Measurements from ENCODE around the gene REX1BD. TPM values are rescaled to one million over a fixed set of nuclear protein-coding genes. Genes with fewer than 3 reads are reported as not detected.
A peak's percentile ranks its signal among the peaks of the same experiment; 100 is the strongest.

Gene REX1BD
- total RNA-seq, 1 experiment from 2014 or later: 61.4 TPM

DNA sequence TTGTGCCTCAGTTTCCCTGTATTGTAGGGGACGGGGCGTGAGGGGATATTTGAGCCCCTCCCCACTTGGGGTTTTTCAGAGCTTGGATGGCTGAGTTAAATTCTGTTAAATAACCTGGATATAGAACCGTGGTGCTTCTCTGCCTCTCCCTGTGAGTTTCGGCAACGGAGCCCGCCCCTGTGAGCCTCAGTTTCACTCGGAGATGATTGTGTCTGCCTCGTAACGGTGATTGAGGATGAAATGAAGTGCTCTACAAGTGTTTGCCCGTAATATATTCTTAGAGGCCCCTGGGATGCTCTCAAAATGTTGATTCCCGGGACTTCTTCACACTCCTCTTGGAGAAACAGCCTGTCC lies 30.4 kb upstream of the REX1BD start:
- intact Hi-C loops (cut with micrococcal nuclease; ENCODE audit: unreplicated experiment): no loop called here
- ChIA-PET CTCF (interaction anchor here (0.6 to 1.0 kb wide), 4 partner anchors 15 to 289 kb away, joined by 3 to 10 read pairs (median 4); partner anchors contain the start of gene ELL), POLR2A (ENCODE audit: low non-redundant PET) (no interaction called here)
- Histone ChIP-seq H3K4me1 (ENCODE audit: insufficient read depth, low read length, poor library complexity, severe bottlenecking) (peaks cover 4% of the 10 kb centered on the region), H3K4me3 (ENCODE audit: low read depth, low read length, poor library complexity, severe bottlenecking) (peak overlapping the region; percentile 87), H3K27me3 (replicated peaks; ENCODE audit: insufficient read depth, low read depth, low read length, poor library complexity) (no peaks in the 10 kb centered on the region), H3K27ac (ENCODE audit: low read depth, low read length, poor library complexity, severe bottlenecking) (peak overlapping the region; percentile 85), H3K9me3 (ENCODE audit: low read depth, low read length, poor library complexity, severe bottlenecking) (no peaks in the 10 kb centered on the region), H3K36me3 (ENCODE audit: insufficient read depth, low read length, poor library complexity, severe bottlenecking) (peaks cover 15% of the 10 kb centered on the region)
- TF ChIP-seq, protein P1, sequence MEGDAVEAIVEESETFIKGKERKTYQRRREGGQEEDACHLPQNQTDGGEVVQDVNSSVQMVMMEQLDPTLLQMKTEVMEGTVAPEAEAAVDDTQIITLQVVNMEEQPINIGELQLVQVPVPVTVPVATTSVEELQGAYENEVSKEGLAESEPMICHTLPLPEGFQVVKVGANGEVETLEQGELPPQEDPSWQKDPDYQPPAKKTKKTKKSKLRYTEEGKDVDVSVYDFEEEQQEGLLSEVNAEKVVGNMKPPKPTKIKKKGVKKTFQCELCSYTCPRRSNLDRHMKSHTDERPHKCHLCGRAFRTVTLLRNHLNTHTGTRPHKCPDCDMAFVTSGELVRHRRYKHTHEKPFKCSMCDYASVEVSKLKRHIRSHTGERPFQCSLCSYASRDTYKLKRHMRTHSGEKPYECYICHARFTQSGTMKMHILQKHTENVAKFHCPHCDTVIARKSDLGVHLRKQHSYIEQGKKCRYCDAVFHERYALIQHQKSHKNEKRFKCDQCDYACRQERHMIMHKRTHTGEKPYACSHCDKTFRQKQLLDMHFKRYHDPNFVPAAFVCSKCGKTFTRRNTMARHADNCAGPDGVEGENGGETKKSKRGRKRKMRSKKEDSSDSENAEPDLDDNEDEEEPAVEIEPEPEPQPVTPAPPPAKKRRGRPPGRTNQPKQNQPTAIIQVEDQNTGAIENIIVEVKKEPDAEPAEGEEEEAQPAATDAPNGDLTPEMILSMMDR (conservative IDR thresholded peaks at IDR 0.05; ENCODE audit: low read depth, low read length): no peak
- no peak for TF ChIP-seq EZH2 (IDR thresholded peaks at IDR 0.05; ENCODE audit: borderline replicate concordance, low read depth, low read length, poor library complexity, severe bottlenecking)
- no TSS peak for BruUV-seq (replicated peaks)
- no peak for DNase-seq (ENCODE audit: low spot score)

DNA sequence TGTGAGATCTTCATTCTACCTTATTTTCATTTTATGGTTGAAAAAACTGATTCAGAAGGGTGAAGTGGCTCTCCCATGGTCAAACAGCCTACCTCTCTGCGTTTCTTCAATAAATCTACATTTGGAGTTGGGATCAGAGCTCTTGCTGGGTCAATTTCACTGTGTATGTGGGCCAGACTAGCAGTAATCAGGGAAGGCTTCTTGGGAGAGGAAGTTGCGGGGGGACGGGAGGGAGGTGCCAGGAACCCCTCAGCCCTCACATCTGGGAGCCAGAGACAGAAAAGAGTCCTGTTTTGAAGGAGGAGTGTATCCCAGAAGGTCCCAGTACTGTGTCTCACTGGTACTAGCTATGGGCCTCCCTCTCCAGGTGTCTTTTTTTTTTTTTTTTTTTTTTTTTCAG lies 30.0 kb upstream of the REX1BD start:
- Histone ChIP-seq H3K27ac (ENCODE audit: low read depth, low read length, poor library complexity, severe bottlenecking) (peak overlapping the region; percentile 85), H3K9me3 (ENCODE audit: low read depth, low read length, poor library complexity, severe bottlenecking) (no peaks in the 10 kb centered on the region), H3K36me3 (ENCODE audit: insufficient read depth, low read length, poor library complexity, severe bottlenecking) (peaks cover 18% of the 10 kb centered on the region), H3K4me3 (ENCODE audit: low read depth, low read length, poor library complexity, severe bottlenecking) (peak overlapping the region; percentile 87), H3K27me3 (replicated peaks; ENCODE audit: insufficient read depth, low read depth, low read length, poor library complexity) (no peaks in the 10 kb centered on the region), H3K4me1 (ENCODE audit: insufficient read depth, low read length, poor library complexity, severe bottlenecking) (peaks cover 4% of the 10 kb centered on the region)
- no TSS peak for BruUV-seq (replicated peaks)
- ChIA-PET CTCF (interaction anchor here (0.6 to 0.8 kb wide), 3 partner anchors 16 to 110 kb away, joined by 3 to 10 read pairs (median 6); partner anchors contain the start of gene ELL), POLR2A (ENCODE audit: low non-redundant PET) (no interaction called here)
- intact Hi-C loops (cut with micrococcal nuclease; ENCODE audit: unreplicated experiment): no loop called here
- TF ChIP-seq, protein P1 (conservative IDR thresholded peaks at IDR 0.05; ENCODE audit: low read depth, low read length): no peak
- TF ChIP-seq EZH2 (IDR thresholded peaks at IDR 0.05; ENCODE audit: borderline replicate concordance, low read depth, low read length, poor library complexity, severe bottlenecking): no peak
- DNase-seq (ENCODE audit: low spot score): no peak

DNA sequence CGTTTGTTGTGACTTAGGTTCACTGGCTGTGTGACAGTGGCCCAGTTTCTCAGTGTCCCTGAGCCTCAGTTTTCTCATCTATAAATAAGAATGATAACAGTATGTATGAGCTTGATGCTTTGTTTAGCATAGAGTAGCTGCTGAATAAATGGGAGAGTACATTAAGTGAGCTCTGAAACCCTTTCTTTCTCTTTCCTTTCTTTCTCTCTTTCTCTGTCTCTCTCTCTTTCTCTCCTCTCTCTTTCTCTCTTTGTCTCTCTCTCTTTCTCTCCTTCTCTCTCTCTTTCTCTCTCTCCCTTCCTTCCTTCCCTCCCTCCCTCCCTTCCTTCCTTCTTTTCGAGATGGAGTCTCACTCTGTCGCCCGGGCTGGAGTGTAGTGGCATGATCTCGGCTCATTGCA lies 28.9 kb upstream of the REX1BD start:
- no peak overlapping the region for H3K4me3 ChIP-seq (ENCODE audit: low read depth, low read length, poor library complexity, severe bottlenecking)
- no peaks in the 10 kb centered on the region for H3K9me3 ChIP-seq (ENCODE audit: low read depth, low read length, poor library complexity, severe bottlenecking)
- H3K27me3 ChIP-seq (replicated peaks; ENCODE audit: insufficient read depth, low read depth, low read length, poor library complexity): no peaks in the 10 kb centered on the region
- DNase-seq (ENCODE audit: low spot score): no peak
- peaks cover 27% of the 10 kb centered on the region for H3K36me3 ChIP-seq (ENCODE audit: insufficient read depth, low read length, poor library complexity, severe bottlenecking)
- ChIA-PET CTCF (no interaction called here), POLR2A (ENCODE audit: low non-redundant PET) (interaction anchor here (0.6 kb wide), 1 partner anchor 26 kb away, joined by 10 read pairs; no protein-coding TSS in a partner anchor)
- no TSS peak for BruUV-seq (replicated peaks)
- H3K27ac ChIP-seq (ENCODE audit: low read depth, low read length, poor library complexity, severe bottlenecking): peak overlapping the region; percentile 32
- no peak for TF ChIP-seq EZH2 (IDR thresholded peaks at IDR 0.05; ENCODE audit: borderline replicate concordance, low read depth, low read length, poor library complexity, severe bottlenecking)
- TF ChIP-seq, protein P1 (conservative IDR thresholded peaks at IDR 0.05; ENCODE audit: low read depth, low read length): no peak
- H3K4me1 ChIP-seq (ENCODE audit: insufficient read depth, low read length, poor library complexity, severe bottlenecking): peaks cover 4% of the 10 kb centered on the region
- intact Hi-C loops (cut with micrococcal nuclease; ENCODE audit: unreplicated experiment): no loop called here
